ENCODE data around the gene CLDN25.

CLDN25 gene

DNA sequence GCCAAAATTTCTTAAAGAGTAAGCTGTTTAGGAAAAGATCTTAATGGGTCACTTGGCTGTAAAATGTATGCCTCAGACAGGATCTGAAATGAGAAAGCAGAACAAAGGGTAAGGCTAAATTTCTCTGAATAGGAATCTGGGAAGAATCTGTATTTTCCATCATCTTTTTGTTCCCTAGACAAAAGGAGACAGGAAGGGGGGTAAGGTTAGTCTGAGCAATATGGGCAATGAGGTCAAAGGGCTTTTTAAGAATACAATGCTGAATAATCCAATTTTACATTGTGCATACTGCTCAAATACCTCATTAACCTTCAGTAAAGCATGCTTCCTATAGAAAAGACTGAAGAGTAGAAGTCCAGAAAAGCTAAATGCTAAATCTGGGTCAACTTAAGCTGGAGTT, 34.6 kb downstream of the CLDN25 start:
- DNase-seq = no peak

GRCh38 chr11:113817162-113817561, 37.6 kb downstream of the CLDN25 start:
- DNase-seq = no peak

GRCh38 chr11:113817626-113818025, 38.0 kb downstream of the CLDN25 start:
- DNase-seq = no peak

GRCh38 chr11:113818426-113818825, 38.8 kb downstream of the CLDN25 start:
- no peak for DNase-seq

GRCh38 chr11:113827477-113827876, 47.9 kb downstream of the CLDN25 start:
- DNase-seq = no peak

GRCh38 chr11:113828191-113828590, 48.6 kb downstream of the CLDN25 start:
- DNase-seq = no peak

GRCh38 chr11:113829751-113830150, 50.2 kb downstream of the CLDN25 start:
- DNase-seq = no peak

Data from CD4-positive, alpha-beta T cell treated with Interleukin-21 for 1 hour (primary cell).